ENCODE measurements around the gene SFT2D1.

DNA sequence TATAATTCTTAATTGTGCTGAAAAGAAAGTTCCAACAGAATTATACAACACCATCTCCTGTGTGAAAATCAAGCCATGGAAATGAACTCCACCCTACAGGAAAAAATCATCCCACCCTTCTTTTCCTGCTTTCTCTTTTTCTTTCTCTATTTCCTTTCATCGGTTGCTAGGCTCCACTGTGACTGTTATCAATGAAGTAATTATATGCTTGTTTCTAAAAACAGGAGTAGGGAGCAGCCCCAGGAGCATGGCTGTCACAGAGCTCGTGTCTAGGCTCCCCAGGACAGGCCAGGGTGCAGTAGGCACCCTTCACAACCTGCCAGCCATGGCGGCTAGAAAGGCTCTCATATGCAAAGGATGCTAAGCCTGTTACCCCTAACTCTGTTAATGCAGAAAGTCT, 27.4 kb upstream of the SFT2D1 start:
- TF ChIP-seq SUZ12 (IDR thresholded peaks at IDR 0.05; ENCODE audit: extremely low read depth, insufficient read depth, insufficient read length) (no peak), ZNF274 (IDR thresholded peaks at IDR 0.05; ENCODE audit: low read depth, low read length) (no peak)
